Pons (tissue), 1 donor: ENCODE data around the gene E2F1.
"Not testable (repeated sequence)": the region's sequence is repeated elsewhere in the genome, so short reads cannot be mapped to it uniquely, and the experiment has no call there.

Experiments used
- DNase-seq: peaks from one replicate; pipeline ENCODE4 v3.0.0-alpha.2; 2016; ENCODE audit warnings: low spot score

The E2F1 gene

GRCh38 chr20:33710681-33711445 is 24.7 kb upstream of the E2F1 start:
- DNase-seq: no peak

- no peak for DNase-seq
Measured at GRCh38 chr20:33709905-33710541, 23.8 kb upstream of the E2F1 start.

- no peak for DNase-seq
Measured at GRCh38 chr20:33709398-33709797, 23.2 kb upstream of the E2F1 start.

GRCh38 chr20:33707668-33708067 is 21.5 kb upstream of the E2F1 start:
- DNase-seq: no peak

- no peak for DNase-seq
Measured at GRCh38 chr20:33704197-33704924, 18.2 kb upstream of the E2F1 start.

- DNase-seq: no peak
Measured at GRCh38 chr20:33703498-33704137, 17.4 kb upstream of the E2F1 start.

- DNase-seq: no peak
Measured at GRCh38 chr20:33702861-33703260, 16.7 kb upstream of the E2F1 start.

- DNase-seq: no peak
Measured at GRCh38 chr20:33701629-33702450, 15.7 kb upstream of the E2F1 start.

GRCh38 chr20:33700696-33701441 is 14.7 kb upstream of the E2F1 start:
- not testable (repeated sequence) for DNase-seq

GRCh38 chr20:33698966-33699365 is 12.8 kb upstream of the E2F1 start:
- DNase-seq: not testable (repeated sequence)

GRCh38 chr20:33697129-33697528 is 10.9 kb upstream of the E2F1 start:
- peak; percentile 63 for DNase-seq

GRCh38 chr20:33696448-33696847 is 10.3 kb upstream of the E2F1 start:
- no peak for DNase-seq

- no peak for DNase-seq
Measured at GRCh38 chr20:33694639-33695012, 8.4 kb upstream of the E2F1 start.

GRCh38 chr20:33693741-33694638 is 7.8 kb upstream of the E2F1 start:
- peak; percentile 85 for DNase-seq

GRCh38 chr20:33693289-33693688 is 7.1 kb upstream of the E2F1 start:
- DNase-seq: no peak

- peak; percentile 87 for DNase-seq
Measured at GRCh38 chr20:33689973-33690372, 3.8 kb upstream of the E2F1 start.

- DNase-seq: no peak
Measured at GRCh38 chr20:33689493-33689892, 3.3 kb upstream of the E2F1 start.

GRCh38 chr20:33688938-33689424 is 2.8 kb upstream of the E2F1 start:
- no peak for DNase-seq
